AG08395 (cell line): ENCODE data around the gene DLG5.
A peak's percentile ranks its signal among the peaks of the same experiment; 100 is the strongest.
"Not testable (repeated sequence)": the region's sequence is repeated elsewhere in the genome, so short reads cannot be mapped to it uniquely, and the experiment has no call there.

ENCODE experiments used
- DNase-seq: peaks from one replicate; pipeline ENCODE4 v3.0.0; 2012; ENCODE audit warnings: mixed read lengths, low spot score

Gene DLG5

GRCh38 chr10:77792155-77792554 is 134.4 kb downstream of the DLG5 start:
- no peak for DNase-seq

GRCh38 chr10:77791506-77791905 is 135.0 kb downstream of the DLG5 start:
- DNase-seq, result no peak

GRCh38 chr10:77789861-77790260 is 136.7 kb downstream of the DLG5 start:
- DNase-seq, result no peak

GRCh38 chr10:77789016-77789415 is 137.5 kb downstream of the DLG5 start:
- no peak for DNase-seq

- no peak for DNase-seq
Measured at GRCh38 chr10:77788496-77789010, 138.0 kb downstream of the DLG5 start.

- no peak for DNase-seq
Measured at GRCh38 chr10:77787440-77787839, 139.1 kb downstream of the DLG5 start.

GRCh38 chr10:77784856-77785255 is 141.7 kb downstream of the DLG5 start:
- DNase-seq, result peak; percentile 67

GRCh38 chr10:77782328-77783061 is 144.1 kb downstream of the DLG5 start:
- no peak for DNase-seq

- no peak for DNase-seq
Measured at GRCh38 chr10:77781451-77782327, 144.9 kb downstream of the DLG5 start.

GRCh38 chr10:77780180-77780579 is 146.4 kb downstream of the DLG5 start:
- no peak for DNase-seq

GRCh38 chr10:77776487-77776886 is 150.1 kb downstream of the DLG5 start:
- DNase-seq, result no peak

GRCh38 chr10:77774940-77775391 is 151.6 kb downstream of the DLG5 start:
- DNase-seq, result no peak

- no peak for DNase-seq
Measured at GRCh38 chr10:77773631-77774426, 152.7 kb downstream of the DLG5 start.

GRCh38 chr10:77772852-77773600 is 153.5 kb downstream of the DLG5 start:
- DNase-seq, result not testable (repeated sequence)

- no peak for DNase-seq
Measured at GRCh38 chr10:77771851-77772250, 154.7 kb downstream of the DLG5 start.

GRCh38 chr10:77771450-77771849 is 155.1 kb downstream of the DLG5 start:
- no peak for DNase-seq

- DNase-seq, result no peak
Measured at GRCh38 chr10:77770868-77771175, 155.7 kb downstream of the DLG5 start.

GRCh38 chr10:77770081-77770867 is 156.3 kb downstream of the DLG5 start:
- no peak for DNase-seq

- DNase-seq, result no peak
Measured at GRCh38 chr10:77768039-77768438, 158.5 kb downstream of the DLG5 start.
